Spleen (tissue), 7 donors: Measurements from ENCODE around the gene BPIFB3.

Source experiments
- POLR2A ChIP-seq, 3 donors: fragments of 450-650 bp; IDR thresholded peaks; one replicate each; pipeline ENCODE4 v1.5.1; 2017; ENCODE audit warnings: antibody characterized with exemption in 3 of 3, mild to moderate bottlenecking in 1 of 3
- POLR2AphosphoS5 ChIP-seq, 3 donors: sonication (generic); formaldehyde crosslinking; IDR thresholded peaks; one replicate each; pipeline ENCODE4 v1.5.1; 2017; ENCODE audit warnings: antibody characterized with exemption in 3 of 3
- TF ChIP-seq, protein P1 (sequence below), 11 experiments: fragments of 200-600 bp in 7 of 11; fragments of 450-650 bp in 4 of 11; sonication (generic) in 4 of 11; IDR thresholded peaks in 8 of 11; conservative IDR thresholded peaks in 3 of 11; 1 replicate in 7 of 11; 2 replicates in 4 of 11; pipeline versions ENCODE4 v1.4.0 to v1.8.0; 2016 to 2021; ENCODE audit warnings: antibody characterized with exemption in 11 of 11, inconsistent platforms in 4 of 11, mild to moderate bottlenecking in 1 of 11
- donor health status: DM: no; HTN: no; CAD: no; lungs with moderate emphysema.
- donor health status: DM: no; HTN: no; CAD: no.
- donor health status: DM: no; HTN: no; CAD: no.

DNA sequence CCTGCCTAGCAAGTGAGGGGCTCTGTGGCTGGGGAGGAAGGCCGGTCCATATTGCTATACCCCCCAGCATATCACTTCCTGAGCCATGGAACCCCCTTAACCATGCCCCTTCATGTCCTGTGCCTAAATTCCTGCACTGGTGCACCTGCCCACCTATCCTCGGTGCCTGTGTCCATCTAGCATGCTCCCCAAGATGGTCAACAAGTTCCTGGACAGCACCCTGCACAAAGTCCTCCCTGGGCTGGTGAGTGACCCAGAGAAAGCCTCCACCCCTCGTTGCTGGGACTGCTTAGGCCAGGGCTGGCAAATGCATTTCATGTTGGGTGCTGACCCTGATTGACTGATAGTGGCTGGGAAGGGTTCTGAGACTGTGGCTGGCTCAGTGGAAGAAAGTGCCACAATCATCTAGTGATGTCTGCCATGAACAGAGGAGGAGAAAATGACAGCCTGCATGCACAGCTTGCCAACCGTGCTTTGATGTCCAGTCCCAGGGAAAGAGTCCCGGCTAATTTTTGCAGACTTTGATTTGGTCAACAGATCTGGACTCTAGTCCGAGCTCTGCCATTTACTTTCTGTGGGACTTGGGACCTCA lies 18.7 kb upstream of the BPIFB3 start:
- TF ChIP-seq, protein P1, sequence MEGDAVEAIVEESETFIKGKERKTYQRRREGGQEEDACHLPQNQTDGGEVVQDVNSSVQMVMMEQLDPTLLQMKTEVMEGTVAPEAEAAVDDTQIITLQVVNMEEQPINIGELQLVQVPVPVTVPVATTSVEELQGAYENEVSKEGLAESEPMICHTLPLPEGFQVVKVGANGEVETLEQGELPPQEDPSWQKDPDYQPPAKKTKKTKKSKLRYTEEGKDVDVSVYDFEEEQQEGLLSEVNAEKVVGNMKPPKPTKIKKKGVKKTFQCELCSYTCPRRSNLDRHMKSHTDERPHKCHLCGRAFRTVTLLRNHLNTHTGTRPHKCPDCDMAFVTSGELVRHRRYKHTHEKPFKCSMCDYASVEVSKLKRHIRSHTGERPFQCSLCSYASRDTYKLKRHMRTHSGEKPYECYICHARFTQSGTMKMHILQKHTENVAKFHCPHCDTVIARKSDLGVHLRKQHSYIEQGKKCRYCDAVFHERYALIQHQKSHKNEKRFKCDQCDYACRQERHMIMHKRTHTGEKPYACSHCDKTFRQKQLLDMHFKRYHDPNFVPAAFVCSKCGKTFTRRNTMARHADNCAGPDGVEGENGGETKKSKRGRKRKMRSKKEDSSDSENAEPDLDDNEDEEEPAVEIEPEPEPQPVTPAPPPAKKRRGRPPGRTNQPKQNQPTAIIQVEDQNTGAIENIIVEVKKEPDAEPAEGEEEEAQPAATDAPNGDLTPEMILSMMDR (IDR thresholded peaks at IDR 0.05 in 8 of 11, conservative IDR thresholded peaks at IDR 0.05 in 3 of 11): no peak
- TF ChIP-seq POLR2AphosphoS5 (IDR thresholded peaks at IDR 0.05) (no peak), POLR2A (IDR thresholded peaks at IDR 0.05) (no peak)
